K562 (cell line): Measurements from ENCODE around the gene ANAPC16. TPM values are rescaled to one million over a fixed set of nuclear protein-coding genes. Genes with fewer than 3 reads are reported as not detected.

Experiments used
- CTBP1 ChIP-seq: fragments of 450-650 bp; IDR thresholded peaks from 2 replicates; pipeline ENCODE4 v1.6.1; 2016; ENCODE audit warnings: borderline replicate concordance
- DPF2 ChIP-seq: fragments of 450-650 bp; IDR thresholded peaks from 2 replicates; pipeline ENCODE4 v1.6.1; 2016
- EGR1 ChIP-seq: fragments of 450-650 bp; conservative IDR thresholded peaks from 2 replicates; pipeline ENCODE4 v1.6.1; 2017; ENCODE audit warnings: mild to moderate bottlenecking
- FOXK2 ChIP-seq, 2 experiments: fragments of 450-650 bp; IDR thresholded peaks in 1 of 2; conservative IDR thresholded peaks in 1 of 2; 2 replicates each; pipeline ENCODE4 v1.6.1; 2016; ENCODE audit warnings: low read depth in 2 of 2, mild to moderate bottlenecking in 1 of 2
- MTA1 ChIP-seq: fragments of 450-650 bp; IDR thresholded peaks from 2 replicates; pipeline ENCODE4 v1.6.1; 2017; ENCODE audit warnings: borderline replicate concordance
- MYNN ChIP-seq, 2 experiments: sonication (generic); formaldehyde crosslinking in 1 of 2; IDR thresholded peaks; 2 replicates each; pipeline versions ENCODE4 v1.5.0 to v1.6.1; 2016 to 2020; ENCODE audit warnings: antibody characterized with exemption in 1 of 2, missing genetic modification reagents in 1 of 2
- NFIC ChIP-seq: fragments of 450-650 bp; IDR thresholded peaks from 2 replicates; pipeline ENCODE4 v1.6.1; 2017; ENCODE audit warnings: mild to moderate bottlenecking, inconsistent platforms
- NR1H2 ChIP-seq: sonication (generic); formaldehyde crosslinking; IDR thresholded peaks from 2 replicates; pipeline ENCODE4 v1.4.0; 2020; ENCODE audit warnings: mild to moderate bottlenecking, missing genetic modification reagents
- NR2F6 ChIP-seq: fragments of 450-650 bp; formaldehyde crosslinking; IDR thresholded peaks from 2 replicates; pipeline ENCODE4 v1.4.0; 2020; ENCODE audit warnings: mild to moderate bottlenecking
- NR3C1 ChIP-seq: sonication (generic); formaldehyde crosslinking; IDR thresholded peaks from 2 replicates; pipeline ENCODE4 v1.8.1; 2022; ENCODE audit warnings: missing genetic modification reagents
- PHF8 ChIP-seq: fragments of 200-600 bp; sonication (generic); IDR thresholded peaks from 2 replicates; pipeline ENCODE4 v1.6.1; 2012; ENCODE audit warnings: mixed run types, mild to moderate bottlenecking, inconsistent platforms, low read length, moderate library complexity, borderline replicate concordance
- TAL1 ChIP-seq: fragments of 450-650 bp; IDR thresholded peaks from 2 replicates; pipeline ENCODE4 v1.6.1; 2016; ENCODE audit warnings: mild to moderate bottlenecking
- ZNF445 ChIP-seq: fragments of 250-450 bp; sonication (Bioruptor Pico); IDR thresholded peaks from 2 replicates; pipeline ENCODE4 v1.4.0; 2020; ENCODE audit warnings: low read depth, mild to moderate bottlenecking, moderate library complexity
- ZNF644 ChIP-seq: fragments of 200-800 bp; sonication (Bioruptor generic); IDR thresholded peaks from 2 replicates; pipeline ENCODE4 v1.6.1; 2016; ENCODE audit warnings: low read depth, missing genetic modification characterization, missing compliant biosample characterization
- ZNF75A ChIP-seq: fragments of 450-650 bp; formaldehyde crosslinking; IDR thresholded peaks from 2 replicates; pipeline ENCODE4 v1.4.0; 2020; ENCODE audit warnings: mild to moderate bottlenecking
- polyA plus RNA-seq, 8 experiments: library from polyadenylated mRNA; depleted of rRNA in 4 of 8; stranded (reverse) in 5 of 8; unstranded in 3 of 8; fragments of >200 nt; fragmentation: Nextera tagmentation in 2 of 8; fragmentation: Illumina TruSeq in 1 of 8; extraction: Ambion mirVana in 2 of 8; extraction: Trizol in 1 of 8; gene quantifications; 2 replicates each; pipeline versions ENCODE4 v1.2.1 to v1.2.3, GENCODE V29; 2011 to 2014; ENCODE audit warnings: inconsistent platforms in 1 of 8, missing spikeins in 1 of 8
- total RNA-seq, 7 experiments: library from RNA; depleted of rRNA in 6 of 7; stranded (reverse); fragments of >200 nt in 6 of 7; fragmentation: Illumina TruSeq in 2 of 7; extraction: Trizol in 2 of 7; gene quantifications; 2 replicates each; pipeline versions ENCODE4 v1.2.1 to v1.2.3, GENCODE V29; 2011 to 2021; ENCODE audit warnings: low replicate concordance in 1 of 7
- TF ChIP-seq, protein P1 (sequence below): fragments of 250-450 bp; sonication (Bioruptor Pico); IDR thresholded peaks from 2 replicates; pipeline ENCODE4 v1.4.0; 2020; ENCODE audit warnings: mild to moderate bottlenecking, moderate library complexity
- TF ChIP-seq, protein P2 (sequence below): fragments of 200-800 bp; sonication (Bioruptor generic); IDR thresholded peaks from 2 replicates; pipeline ENCODE4 v1.6.1; 2016; ENCODE audit warnings: missing genetic modification characterization, missing compliant biosample characterization

The ANAPC16 gene
- total and polyA plus RNA-seq, 9 of the 15 experiments (the other 6 are each of a cell fraction or from before 2014, with no cell fraction given) = 42.6 to 208 (median 108) TPM

DNA sequence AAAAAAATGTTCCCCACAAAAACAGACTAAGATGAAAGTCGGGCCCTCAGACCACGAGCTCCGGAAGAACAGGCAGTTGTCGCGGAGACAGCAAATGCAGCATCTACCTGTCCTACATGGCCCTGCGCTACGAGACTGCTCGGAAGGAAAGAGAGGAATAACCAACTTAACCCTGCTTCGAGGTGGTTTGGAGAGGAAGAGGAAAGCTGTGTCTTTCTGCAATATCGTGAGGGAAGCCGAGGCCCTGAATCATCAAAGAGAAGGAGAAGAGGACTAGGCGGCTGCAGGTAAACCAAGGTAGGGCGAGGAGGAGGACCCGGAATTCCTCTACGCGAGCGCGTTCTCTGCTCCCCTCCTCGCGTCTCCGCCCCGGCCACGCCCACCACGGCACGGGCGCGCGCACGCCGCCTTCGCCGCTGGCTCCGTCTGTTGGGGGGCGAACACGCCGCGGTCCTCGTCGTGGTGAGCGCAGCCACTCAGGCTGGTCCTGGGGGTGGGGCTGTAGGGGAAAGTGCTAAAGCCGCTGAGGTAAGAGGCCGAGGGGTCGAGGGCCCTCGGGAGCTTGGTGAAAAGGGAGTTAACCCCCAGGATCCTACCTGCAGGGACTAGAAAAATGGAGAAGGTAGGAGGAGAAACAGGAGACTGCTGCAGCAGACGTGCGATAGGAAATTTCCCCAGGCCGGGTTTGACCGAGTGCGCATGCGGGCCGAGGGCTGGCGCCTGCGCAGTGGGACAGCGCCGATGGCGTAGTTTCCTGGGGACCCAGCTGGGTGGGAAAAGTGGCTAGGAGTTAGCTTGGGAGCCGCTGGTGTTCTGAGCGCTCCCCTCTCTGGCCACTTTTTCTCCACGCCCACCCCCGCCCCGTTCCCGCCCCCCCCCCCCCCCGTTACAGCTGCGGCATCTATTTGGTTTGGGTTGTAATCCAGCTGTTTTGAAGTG lies at the start of gene ANAPC16, which contains the start of gene ASCC1 (continued):
- TF ChIP-seq PHF8 (peak; percentile 100), ZNF644 (peak; percentile 60; the same call in 1 of the 2 replicates), EGR1 (peak; percentile 86), ZNF75A (CRISPR knock-in tag) (peak; percentile 58; the same call in 1 of the 2 replicates), TAL1 (no peak), CTBP1 (peak; percentile 97), NR1H2 (0 out of 2 replicates have a peak, but pooled peaks have one; percentile 21), NR3C1 (CRISPR knock-in tag) (0 out of 2 replicates have a peak, but pooled peaks have one; percentile 30), DPF2 (0 out of 2 replicates have a peak, but pooled peaks have one; percentile 18), ZNF445 (CRISPR knock-in tag) (no peak), MTA1 (peak; percentile 54; the same call in 1 of the 2 replicates), NR2F6 (no peak), FOXK2 (conservative IDR thresholded peaks at IDR 0.05 in 1 of 2, IDR thresholded peaks at IDR 0.05 in 1 of 2; ENCODE audit: low read depth in 2 of 2) (peak in 1 of 2 experiments; percentile 67; a peak in 2 of 4 replicates), NFIC (peak; percentile 77), MYNN (IDR thresholded peaks at IDR 0.05) (no peak; the same call in 1 of the 2 replicates), MYNN (CRISPR knock-in tag; IDR thresholded peaks at IDR 0.05) (no peak)
- TF ChIP-seq, protein P1, sequence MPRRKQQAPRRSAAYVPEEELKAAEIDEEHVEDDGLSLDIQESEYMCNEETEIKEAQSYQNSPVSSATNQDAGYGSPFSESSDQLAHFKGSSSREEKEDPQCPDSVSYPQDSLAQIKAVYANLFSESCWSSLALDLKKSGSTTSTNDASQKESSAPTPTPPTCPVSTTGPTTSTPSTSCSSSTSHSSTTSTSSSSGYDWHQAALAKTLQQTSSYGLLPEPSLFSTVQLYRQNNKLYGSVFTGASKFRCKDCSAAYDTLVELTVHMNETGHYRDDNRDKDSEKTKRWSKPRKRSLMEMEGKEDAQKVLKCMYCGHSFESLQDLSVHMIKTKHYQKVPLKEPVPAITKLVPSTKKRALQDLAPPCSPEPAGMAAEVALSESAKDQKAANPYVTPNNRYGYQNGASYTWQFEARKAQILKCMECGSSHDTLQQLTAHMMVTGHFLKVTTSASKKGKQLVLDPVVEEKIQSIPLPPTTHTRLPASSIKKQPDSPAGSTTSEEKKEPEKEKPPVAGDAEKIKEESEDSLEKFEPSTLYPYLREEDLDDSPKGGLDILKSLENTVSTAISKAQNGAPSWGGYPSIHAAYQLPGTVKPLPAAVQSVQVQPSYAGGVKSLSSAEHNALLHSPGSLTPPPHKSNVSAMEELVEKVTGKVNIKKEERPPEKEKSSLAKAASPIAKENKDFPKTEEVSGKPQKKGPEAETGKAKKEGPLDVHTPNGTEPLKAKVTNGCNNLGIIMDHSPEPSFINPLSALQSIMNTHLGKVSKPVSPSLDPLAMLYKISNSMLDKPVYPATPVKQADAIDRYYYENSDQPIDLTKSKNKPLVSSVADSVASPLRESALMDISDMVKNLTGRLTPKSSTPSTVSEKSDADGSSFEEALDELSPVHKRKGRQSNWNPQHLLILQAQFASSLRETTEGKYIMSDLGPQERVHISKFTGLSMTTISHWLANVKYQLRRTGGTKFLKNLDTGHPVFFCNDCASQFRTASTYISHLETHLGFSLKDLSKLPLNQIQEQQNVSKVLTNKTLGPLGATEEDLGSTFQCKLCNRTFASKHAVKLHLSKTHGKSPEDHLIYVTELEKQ (CRISPR knock-in tag) = no peak
- TF ChIP-seq, protein P2, sequence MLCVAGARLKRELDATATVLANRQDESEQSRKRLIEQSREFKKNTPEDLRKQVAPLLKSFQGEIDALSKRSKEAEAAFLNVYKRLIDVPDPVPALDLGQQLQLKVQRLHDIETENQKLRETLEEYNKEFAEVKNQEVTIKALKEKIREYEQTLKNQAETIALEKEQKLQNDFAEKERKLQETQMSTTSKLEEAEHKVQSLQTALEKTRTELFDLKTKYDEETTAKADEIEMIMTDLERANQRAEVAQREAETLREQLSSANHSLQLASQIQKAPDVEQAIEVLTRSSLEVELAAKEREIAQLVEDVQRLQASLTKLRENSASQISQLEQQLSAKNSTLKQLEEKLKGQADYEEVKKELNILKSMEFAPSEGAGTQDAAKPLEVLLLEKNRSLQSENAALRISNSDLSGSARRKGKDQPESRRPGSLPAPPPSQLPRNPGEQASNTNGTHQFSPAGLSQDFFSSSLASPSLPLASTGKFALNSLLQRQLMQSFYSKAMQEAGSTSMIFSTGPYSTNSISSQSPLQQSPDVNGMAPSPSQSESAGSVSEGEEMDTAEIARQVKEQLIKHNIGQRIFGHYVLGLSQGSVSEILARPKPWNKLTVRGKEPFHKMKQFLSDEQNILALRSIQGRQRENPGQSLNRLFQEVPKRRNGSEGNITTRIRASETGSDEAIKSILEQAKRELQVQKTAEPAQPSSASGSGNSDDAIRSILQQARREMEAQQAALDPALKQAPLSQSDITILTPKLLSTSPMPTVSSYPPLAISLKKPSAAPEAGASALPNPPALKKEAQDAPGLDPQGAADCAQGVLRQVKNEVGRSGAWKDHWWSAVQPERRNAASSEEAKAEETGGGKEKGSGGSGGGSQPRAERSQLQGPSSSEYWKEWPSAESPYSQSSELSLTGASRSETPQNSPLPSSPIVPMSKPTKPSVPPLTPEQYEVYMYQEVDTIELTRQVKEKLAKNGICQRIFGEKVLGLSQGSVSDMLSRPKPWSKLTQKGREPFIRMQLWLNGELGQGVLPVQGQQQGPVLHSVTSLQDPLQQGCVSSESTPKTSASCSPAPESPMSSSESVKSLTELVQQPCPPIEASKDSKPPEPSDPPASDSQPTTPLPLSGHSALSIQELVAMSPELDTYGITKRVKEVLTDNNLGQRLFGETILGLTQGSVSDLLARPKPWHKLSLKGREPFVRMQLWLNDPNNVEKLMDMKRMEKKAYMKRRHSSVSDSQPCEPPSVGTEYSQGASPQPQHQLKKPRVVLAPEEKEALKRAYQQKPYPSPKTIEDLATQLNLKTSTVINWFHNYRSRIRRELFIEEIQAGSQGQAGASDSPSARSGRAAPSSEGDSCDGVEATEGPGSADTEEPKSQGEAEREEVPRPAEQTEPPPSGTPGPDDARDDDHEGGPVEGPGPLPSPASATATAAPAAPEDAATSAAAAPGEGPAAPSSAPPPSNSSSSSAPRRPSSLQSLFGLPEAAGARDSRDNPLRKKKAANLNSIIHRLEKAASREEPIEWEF = no peak
